GM12873 (cell line): ENCODE measurements around the gene TRIM25.

Experiments
- CTCF ChIP-seq: IDR thresholded peaks from 2 replicates; pipeline ENCODE4 v1.5.1; 2012; ENCODE audit warnings: low read depth, mild to moderate bottlenecking, moderate library complexity, low read length, control low read depth; ENCODE audit not compliant: insufficient read depth; ENCODE audit errors: missing control alignments

TRIM25 gene

GRCh38 chr17:56899403-56899802, 14.4 kb downstream of the TRIM25 start:
- no peak for TF ChIP-seq CTCF

- TF ChIP-seq CTCF = no peak
These were observed 15.0 kb downstream of the TRIM25 start for GRCh38 chr17:56898874-56899273.

GRCh38 chr17:56897646-56898424, 16.0 kb downstream of the TRIM25 start:
- no peak for TF ChIP-seq CTCF

- no peak for TF ChIP-seq CTCF
These were observed 16.9 kb downstream of the TRIM25 start for GRCh38 chr17:56896968-56897359.

- no peak for TF ChIP-seq CTCF
These were observed 17.5 kb downstream of the TRIM25 start for GRCh38 chr17:56896217-56896967.

- no peak for TF ChIP-seq CTCF
These were observed 18.9 kb downstream of the TRIM25 start for GRCh38 chr17:56894859-56895455.

- no peak for TF ChIP-seq CTCF
These were observed 20.3 kb downstream of the TRIM25 start for GRCh38 chr17:56893503-56893902.
